HG02623 (cell line): ENCODE measurements around the gene ZNF398.
A peak's percentile ranks its signal among the peaks of the same experiment; 100 is the strongest.
"Not testable (repeated sequence)": the region's sequence is repeated elsewhere in the genome, so short reads cannot be mapped to it uniquely, and the experiment has no call there.

Source experiments
- ATAC-seq: cut with Tn5 transposase; IDR thresholded peaks from one replicate; pipeline ENCODE4 v1.9.1; 2021; ENCODE audit warnings: moderate library complexity; ENCODE audit not compliant: unreplicated experiment

ZNF398 gene, protein sequence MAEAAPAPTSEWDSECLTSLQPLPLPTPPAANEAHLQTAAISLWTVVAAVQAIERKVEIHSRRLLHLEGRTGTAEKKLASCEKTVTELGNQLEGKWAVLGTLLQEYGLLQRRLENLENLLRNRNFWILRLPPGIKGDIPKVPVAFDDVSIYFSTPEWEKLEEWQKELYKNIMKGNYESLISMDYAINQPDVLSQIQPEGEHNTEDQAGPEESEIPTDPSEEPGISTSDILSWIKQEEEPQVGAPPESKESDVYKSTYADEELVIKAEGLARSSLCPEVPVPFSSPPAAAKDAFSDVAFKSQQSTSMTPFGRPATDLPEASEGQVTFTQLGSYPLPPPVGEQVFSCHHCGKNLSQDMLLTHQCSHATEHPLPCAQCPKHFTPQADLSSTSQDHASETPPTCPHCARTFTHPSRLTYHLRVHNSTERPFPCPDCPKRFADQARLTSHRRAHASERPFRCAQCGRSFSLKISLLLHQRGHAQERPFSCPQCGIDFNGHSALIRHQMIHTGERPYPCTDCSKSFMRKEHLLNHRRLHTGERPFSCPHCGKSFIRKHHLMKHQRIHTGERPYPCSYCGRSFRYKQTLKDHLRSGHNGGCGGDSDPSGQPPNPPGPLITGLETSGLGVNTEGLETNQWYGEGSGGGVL

DNA sequence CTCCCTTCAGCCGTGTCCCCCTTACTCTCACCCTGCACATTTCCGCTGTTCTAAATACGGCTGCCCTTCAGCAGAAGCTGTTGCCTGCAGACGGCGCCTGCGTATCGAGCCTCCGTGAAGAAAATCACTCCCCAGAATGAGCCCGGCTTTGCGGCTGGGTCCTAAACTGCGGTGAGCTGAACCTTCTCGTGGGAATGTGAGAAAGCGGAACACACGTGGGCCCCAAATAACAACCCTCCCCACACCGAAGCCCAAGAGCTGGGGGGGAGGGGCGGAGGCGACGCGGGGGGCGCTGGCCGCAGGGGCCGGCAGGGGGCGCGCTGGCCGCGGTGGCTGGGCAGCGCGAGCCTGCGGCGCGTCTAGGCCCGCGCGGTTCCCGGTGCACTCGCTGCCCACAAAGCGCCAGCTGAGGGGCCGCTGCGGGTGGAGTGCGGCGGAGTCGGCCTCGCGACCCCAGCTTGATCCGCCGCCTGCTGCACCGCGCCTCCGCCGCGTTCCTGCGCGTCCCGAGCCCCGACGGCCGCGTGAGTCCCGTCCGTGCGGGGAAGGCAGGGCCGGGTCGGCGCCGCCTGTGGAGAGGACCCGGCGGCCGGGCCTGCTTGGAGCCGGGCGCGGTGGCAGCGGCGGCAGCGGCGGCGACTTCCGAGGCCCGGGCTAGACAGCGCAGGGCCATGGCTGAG, at the start of gene ZNF398:
Gene ZNF398, plus strand, starts transcription at position 382 of the 680 bp plus-strand sequence. Its CDS starts 290 bp downstream, at position 672.
- peak; percentile 66 for ATAC-seq

DNA sequence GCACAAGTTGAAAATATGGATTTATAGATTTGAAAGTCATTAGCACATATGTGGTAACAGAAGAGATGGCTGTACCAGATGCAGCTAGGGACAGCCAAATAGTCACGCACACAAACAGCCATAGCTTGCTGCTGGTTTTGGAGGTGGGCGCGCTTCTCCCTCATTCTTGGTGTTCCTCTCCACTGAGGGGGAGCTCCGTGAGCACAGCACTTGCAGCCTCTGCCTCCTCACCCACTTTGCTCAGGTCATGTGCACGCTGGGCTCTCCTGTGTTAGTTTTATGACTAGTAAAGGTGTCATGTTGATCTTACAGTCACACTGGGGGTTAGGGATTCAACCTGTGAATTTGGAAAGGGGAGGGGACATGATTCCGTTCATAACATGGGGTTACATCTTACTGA, 48.2 kb upstream of the ZNF398 start:
- no peak for ATAC-seq

- ATAC-seq, result no peak
Measured at GRCh38 chr7:149100821-149101220, 46.4 kb upstream of the ZNF398 start.

- no peak for ATAC-seq
Measured at GRCh38 chr7:149102666-149103065, 44.6 kb upstream of the ZNF398 start.

DNA sequence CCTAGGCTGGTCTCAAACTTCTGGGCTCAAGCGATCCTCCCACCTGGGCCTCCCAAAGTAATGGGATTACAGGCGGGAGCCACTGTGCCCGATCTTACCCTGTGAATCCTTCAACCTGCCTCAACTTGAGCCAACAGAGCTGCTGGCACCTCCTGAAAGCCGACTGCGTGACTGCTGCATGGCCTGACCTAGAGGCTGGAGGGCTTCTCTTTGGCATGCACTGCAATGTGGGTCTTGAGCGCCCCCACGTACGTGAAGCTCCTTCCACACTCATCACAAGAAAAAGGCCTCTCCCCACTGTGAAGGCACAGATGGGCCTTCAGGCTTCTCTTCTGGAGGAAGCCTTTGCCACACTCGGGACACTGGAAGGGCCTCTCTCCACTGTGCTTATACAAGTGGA, 43.8 kb upstream of the ZNF398 start:
- no peak for ATAC-seq

DNA sequence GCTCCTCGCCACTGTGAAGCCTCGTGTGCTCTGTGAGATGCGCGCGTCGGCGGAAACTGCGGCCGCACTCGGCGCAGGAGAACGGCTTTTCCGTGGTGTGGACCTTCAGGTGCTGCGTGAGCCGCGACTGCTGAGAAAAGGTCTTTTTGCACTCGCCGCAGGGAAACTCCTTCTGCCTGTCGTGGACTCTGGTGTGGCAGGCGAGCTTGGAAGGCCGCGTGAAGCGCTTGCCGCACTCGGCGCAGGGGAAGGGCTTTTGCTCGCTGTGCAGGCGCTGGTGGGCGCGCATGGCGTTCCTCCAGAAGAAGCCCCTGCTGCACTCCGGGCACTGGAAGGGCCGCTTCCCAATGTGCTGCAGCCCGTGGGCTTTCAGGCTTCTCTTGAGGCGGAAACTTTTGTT, 43.0 kb upstream of the ZNF398 start:
- no peak for ATAC-seq

GRCh38 chr7:149104749-149105148, 42.5 kb upstream of the ZNF398 start:
- no peak for ATAC-seq

- ATAC-seq, result no peak
Measured at GRCh38 chr7:149109969-149110368, 37.3 kb upstream of the ZNF398 start.

- ATAC-seq, result no peak
Measured at GRCh38 chr7:149125189-149125862, 21.9 kb upstream of the ZNF398 start.

- peak; percentile 74 for ATAC-seq
Measured at GRCh38 chr7:149125863-149126661, 21.2 kb upstream of the ZNF398 start, which contains the start of gene ZNF425. TSS of gene ZNF425 (minus strand) at chr7:149126324. CDS start at chr7:149126213, 111 bp downstream.

DNA sequence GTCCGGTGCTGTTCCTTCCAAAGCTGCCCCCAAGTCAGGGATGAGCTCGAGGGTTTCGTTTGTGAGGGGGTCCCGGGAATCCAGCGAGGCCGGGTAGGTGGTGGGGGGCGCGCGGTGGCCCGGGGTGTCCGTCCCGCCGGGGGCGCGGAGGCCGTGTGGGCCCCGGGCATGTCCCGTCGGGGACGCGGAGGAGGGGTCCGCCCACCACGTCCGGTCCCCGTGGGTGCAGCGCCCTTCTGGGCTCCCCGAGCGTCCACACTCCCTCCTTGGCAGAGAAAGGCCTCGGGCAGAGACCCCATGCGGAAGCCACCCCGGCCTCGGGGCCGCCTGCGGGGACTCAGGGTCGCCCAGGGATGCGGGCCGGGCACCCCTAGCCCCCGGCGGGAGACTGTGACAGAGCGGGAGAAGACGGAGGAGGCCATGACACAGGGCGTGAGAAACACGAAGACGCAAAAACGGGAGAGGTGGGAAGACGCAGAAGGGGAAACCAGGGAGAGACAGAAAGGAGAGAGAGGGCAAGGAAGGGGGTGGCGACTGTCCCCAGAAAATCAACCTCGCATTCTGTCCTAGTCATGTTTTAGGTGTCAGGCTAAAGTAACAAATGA, 20.5 kb upstream of the ZNF398 start:
- peak; percentile 39 for ATAC-seq

- ATAC-seq, result no peak
Measured at GRCh38 chr7:149130572-149131198, 16.6 kb upstream of the ZNF398 start.

DNA sequence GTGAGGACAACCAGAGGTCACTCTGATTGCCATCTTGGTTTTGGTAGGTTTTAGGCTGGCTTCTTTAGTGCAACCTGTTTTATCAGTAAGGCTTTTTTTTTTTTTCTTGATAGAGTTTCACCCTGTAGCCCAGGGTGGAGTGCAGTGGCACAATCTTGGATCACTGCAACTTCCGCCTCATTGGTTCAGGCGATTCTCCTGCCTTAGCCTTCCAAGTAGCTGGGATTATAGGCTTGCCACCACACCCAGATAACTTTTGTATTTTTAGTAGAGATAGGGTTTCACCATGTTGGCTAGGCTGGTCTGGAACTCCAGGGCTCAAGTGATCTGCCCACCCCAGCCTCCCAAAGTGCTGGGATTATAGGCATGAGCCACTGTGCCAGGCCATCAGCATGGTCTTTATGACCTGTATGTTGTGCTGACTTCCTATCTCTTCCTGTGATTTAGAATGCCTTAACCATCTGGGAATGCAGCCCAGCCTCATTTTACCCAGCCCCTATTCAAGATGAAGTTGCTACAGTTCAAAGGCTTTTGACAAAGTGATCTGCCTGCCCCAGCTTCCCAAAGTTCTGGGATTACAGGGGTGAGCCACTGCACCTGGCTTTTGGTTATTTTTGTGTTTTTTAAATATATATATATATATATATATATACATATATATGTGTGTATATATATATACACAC, 14.1 kb upstream of the ZNF398 start:
- no peak for ATAC-seq

DNA sequence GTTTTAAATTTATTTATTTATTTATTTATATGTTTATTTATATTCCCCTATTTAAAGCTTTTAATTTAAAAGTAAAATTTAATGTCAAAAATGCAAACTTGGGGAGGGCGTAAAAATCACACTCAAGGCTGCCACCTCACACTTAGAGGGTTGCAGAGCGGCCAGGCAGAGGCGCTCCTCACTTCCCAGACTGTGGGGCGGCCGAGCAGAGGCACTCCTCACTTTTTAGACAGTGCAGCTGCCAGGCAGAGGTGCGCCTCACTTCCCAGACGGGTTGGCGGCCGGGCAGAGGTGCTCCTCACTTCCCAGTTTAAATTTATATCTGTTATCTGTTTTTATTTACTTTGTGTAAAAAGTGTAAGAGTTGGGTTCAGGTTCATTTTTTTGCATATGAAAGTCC, 11.1 kb upstream of the ZNF398 start:
- no peak for ATAC-seq

DNA sequence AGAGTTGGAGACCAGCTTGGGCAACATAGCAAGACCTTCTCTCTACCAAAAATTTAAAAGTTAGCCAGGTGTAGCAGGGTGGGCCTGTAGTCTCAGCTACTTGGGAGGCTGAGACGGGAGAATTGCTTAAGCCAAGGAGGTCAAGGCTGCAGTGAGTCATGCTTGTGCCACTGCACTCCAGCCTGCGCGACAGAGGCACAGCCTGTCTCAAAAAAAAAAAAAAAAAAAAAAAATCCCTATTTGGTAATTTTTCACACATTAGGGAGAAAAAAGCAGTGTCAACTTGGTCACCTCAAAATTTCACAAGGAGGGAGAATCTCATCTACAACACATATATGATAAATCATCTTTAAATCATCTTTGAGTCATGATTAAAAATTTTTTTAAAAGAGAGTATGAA, 6.4 kb upstream of the ZNF398 start:
- no peak for ATAC-seq

GRCh38 chr7:149141893-149142292, 5.4 kb upstream of the ZNF398 start:
- no peak for ATAC-seq

DNA sequence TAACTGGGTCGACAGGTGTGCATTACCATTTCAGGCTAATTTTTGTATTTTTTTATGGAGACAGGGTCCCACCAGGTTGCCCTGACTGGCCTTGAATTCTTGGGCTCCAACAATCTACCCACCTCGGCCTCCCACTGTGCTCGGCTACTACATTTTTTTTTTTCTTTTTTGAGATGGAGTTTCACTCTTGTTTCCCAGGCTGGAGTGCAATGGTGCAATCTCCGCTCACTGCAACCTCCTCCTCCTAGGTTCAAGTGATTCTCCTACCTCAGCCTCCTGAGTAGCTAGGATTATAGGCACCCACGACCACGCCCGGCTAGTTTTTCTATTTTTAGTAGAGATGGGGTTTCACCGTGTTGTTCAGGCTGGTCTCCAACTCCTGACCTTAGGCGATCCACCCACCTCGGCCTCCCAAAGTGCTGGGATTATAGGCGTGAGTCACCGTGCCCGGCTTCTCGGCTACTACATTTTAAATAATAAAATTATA, 2.8 kb upstream of the ZNF398 start:
- ATAC-seq, result not testable (repeated sequence)

GRCh38 chr7:149145031-149145845, 2.0 kb upstream of the ZNF398 start:
- no peak for ATAC-seq
